ENCODE measurements around the gene KDM1B.

KDM1B gene

GRCh38 chr6:18138906-18139305 is 16.3 kb upstream of the KDM1B start:
- no peak overlapping the region for H3K4me3 ChIP-seq (ENCODE audit: low read length)
- TF ChIP-seq CTCF (IDR thresholded peaks at IDR 0.05; ENCODE audit: insufficient read depth, low read depth, low read length, missing control alignments): no peak
- no peak for DNase-seq (ENCODE audit: low read depth)

GRCh38 chr6:18139935-18140621 is 15.1 kb upstream of the KDM1B start:
- no peak overlapping the region for H3K4me3 ChIP-seq (ENCODE audit: low read length)
- no peak for DNase-seq (ENCODE audit: low read depth)
- no peak for TF ChIP-seq CTCF (IDR thresholded peaks at IDR 0.05; ENCODE audit: insufficient read depth, low read depth, low read length, missing control alignments)

GRCh38 chr6:18141805-18142590 is 13.2 kb upstream of the KDM1B start:
- no peak for TF ChIP-seq CTCF (IDR thresholded peaks at IDR 0.05; ENCODE audit: insufficient read depth, low read depth, low read length, missing control alignments)
- DNase-seq (ENCODE audit: low read depth): no peak
- H3K4me3 ChIP-seq (ENCODE audit: low read length): no peak overlapping the region

GRCh38 chr6:18142591-18142861 is 12.7 kb upstream of the KDM1B start:
- DNase-seq (ENCODE audit: low read depth): no peak
- H3K4me3 ChIP-seq (ENCODE audit: low read length): no peak overlapping the region
- no peak for TF ChIP-seq CTCF (IDR thresholded peaks at IDR 0.05; ENCODE audit: insufficient read depth, low read depth, low read length, missing control alignments)

GRCh38 chr6:18147160-18147559 is 8.1 kb upstream of the KDM1B start:
- no peak overlapping the region for H3K4me3 ChIP-seq (ENCODE audit: low read length)
- DNase-seq (ENCODE audit: low read depth): peak; percentile 77
- TF ChIP-seq CTCF (IDR thresholded peaks at IDR 0.05; ENCODE audit: insufficient read depth, low read depth, low read length, missing control alignments): no peak

GRCh38 chr6:18147616-18148015 is 7.6 kb upstream of the KDM1B start:
- DNase-seq (ENCODE audit: low read depth): no peak
- no peak for TF ChIP-seq CTCF (IDR thresholded peaks at IDR 0.05; ENCODE audit: insufficient read depth, low read depth, low read length, missing control alignments)
- no peak overlapping the region for H3K4me3 ChIP-seq (ENCODE audit: low read length)
